A673 (cell line): ENCODE data around the gene ERGIC3.

Experiments used
- EZH2 ChIP-seq: fragments of 200-600 bp; sonication (generic); IDR thresholded peaks from 2 replicates; pipeline ENCODE4 v1.6.1; 2017; ENCODE audit warnings: borderline replicate concordance, low read depth, mild to moderate bottlenecking, mixed read lengths, antibody characterized with exemption, low read length; ENCODE audit not compliant: poor library complexity, severe bottlenecking
- TF ChIP-seq, protein P1 (sequence below): fragments of 300-800, 200-600 bp; sonication (generic); conservative IDR thresholded peaks from 2 replicates; pipeline ENCODE4 v1.5.1; 2017; ENCODE audit warnings: low read depth, mild to moderate bottlenecking, antibody characterized with exemption, low read length, moderate library complexity, mixed read lengths

DNA sequence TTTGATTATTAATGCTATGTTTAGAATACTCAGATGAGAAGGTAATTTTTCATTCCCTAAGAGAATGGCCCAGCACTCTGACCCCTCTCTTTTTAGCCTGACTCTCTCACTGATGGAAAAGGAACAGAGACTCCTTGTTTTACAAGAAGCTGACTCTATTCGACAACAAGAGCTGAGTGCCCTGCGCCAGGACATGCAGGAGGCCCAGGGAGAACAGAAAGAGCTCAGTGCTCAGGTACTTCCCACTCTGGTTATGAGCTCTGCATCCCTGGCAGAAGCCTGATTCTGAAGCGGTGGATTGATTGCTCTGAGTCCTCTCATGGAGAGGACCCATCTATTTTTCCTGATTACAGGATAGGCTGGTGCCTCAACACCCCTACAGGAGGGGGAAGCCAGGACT lies 45.4 kb upstream of the ERGIC3 start:
- TF ChIP-seq, protein P1, sequence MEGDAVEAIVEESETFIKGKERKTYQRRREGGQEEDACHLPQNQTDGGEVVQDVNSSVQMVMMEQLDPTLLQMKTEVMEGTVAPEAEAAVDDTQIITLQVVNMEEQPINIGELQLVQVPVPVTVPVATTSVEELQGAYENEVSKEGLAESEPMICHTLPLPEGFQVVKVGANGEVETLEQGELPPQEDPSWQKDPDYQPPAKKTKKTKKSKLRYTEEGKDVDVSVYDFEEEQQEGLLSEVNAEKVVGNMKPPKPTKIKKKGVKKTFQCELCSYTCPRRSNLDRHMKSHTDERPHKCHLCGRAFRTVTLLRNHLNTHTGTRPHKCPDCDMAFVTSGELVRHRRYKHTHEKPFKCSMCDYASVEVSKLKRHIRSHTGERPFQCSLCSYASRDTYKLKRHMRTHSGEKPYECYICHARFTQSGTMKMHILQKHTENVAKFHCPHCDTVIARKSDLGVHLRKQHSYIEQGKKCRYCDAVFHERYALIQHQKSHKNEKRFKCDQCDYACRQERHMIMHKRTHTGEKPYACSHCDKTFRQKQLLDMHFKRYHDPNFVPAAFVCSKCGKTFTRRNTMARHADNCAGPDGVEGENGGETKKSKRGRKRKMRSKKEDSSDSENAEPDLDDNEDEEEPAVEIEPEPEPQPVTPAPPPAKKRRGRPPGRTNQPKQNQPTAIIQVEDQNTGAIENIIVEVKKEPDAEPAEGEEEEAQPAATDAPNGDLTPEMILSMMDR = no peak
- TF ChIP-seq EZH2 = no peak
